Ovary (tissue), 9 donors: ENCODE measurements around the gene MICOS13. TPM values are rescaled to one million over a fixed set of nuclear protein-coding genes. Genes with fewer than 3 reads are reported as not detected.

Experiments
- DNase-seq, 5 donors: peaks; one replicate each; pipeline ENCODE4 v3.0.0-alpha.2; 2019 to 2020
- H3K27ac ChIP-seq, 2 donors: fragments of 200-600 bp; one replicate each; pipeline versions ENCODE4 v1.5.1 to v1.8.0; 2019 to 2022
- H3K27me3 ChIP-seq: fragments of 200-600 bp; one replicate; pipeline ENCODE4 v1.8.0; 2022
- H3K36me3 ChIP-seq: fragments of 200-600 bp; sonication (generic); one replicate; pipeline ENCODE4 v1.5.1; 2019
- H3K4me1 ChIP-seq: one replicate; pipeline ENCODE4 v1.8.1; 2013; ENCODE audit warnings: mild to moderate bottlenecking, moderate library complexity; ENCODE audit not compliant: insufficient read depth
- H3K4me3 ChIP-seq: fragments of 200-600 bp; sonication (generic); one replicate; pipeline ENCODE4 v1.5.1; 2017
- H3K9me3 ChIP-seq, 2 donors: fragments of 200-600 bp in 1 of 2; sonication (generic) in 1 of 2; one replicate each; pipeline versions ENCODE4 v1.5.1 to v1.8.1; 2013 to 2019; ENCODE audit warnings: mild to moderate bottlenecking in 1 of 2, moderate library complexity in 1 of 2
- EP300 ChIP-seq: sonication (generic); formaldehyde crosslinking; IDR thresholded peaks from one replicate; pipeline ENCODE4 v1.6.1; 2017; ENCODE audit warnings: antibody characterized with exemption
- POLR2A ChIP-seq: fragments of 450-650 bp; IDR thresholded peaks from one replicate; pipeline ENCODE4 v1.6.1; 2017; ENCODE audit warnings: antibody characterized with exemption, mild to moderate bottlenecking, moderate library complexity
- WGBS, 3 donors: extraction: QIAGEN DNeasy Blood & Tissue Kit in 1 of 3; methylation state at CpG; one replicate each; pipeline versions ENCODE4 v1.1.5 to v1.1.7; 2013 to 2017; 5-methylcytosine and 5-hydroxymethylcytosine counted together
- intact Hi-C, 4 donors: fragments of 100-400 bp; cut with DNase I; formaldehyde crosslinking; loops; one replicate each; pipeline versions ENCODE4 v1.11.0 to v1.15.1; 2022 to 2023
- polyA plus RNA-seq, 2 donors: library from polyadenylated mRNA; stranded (reverse); fragments of 200-250 nt in 1 of 2; fragments of 350-450 nt in 1 of 2; fragmentation: Illumina TruSeq in 1 of 2; extraction: RNeasy Lipid Tissue Mini Kit (QIAGEN cat#74804) in 1 of 2; gene quantifications; one replicate each; pipeline ENCODE4 v1.2.3, GENCODE V29; 2013 to 2014
- total RNA-seq, 7 donors: library from RNA; depleted of rRNA in 2 of 7; stranded (reverse); fragments of >200 nt in 2 of 7; fragmentation: NEBNext Ultra II Directional in 3 of 7; extraction: Animal tissue kit (Norgen Biotek cat#: 25700) in 3 of 7; gene quantifications; one replicate each; pipeline versions ENCODE4 v1.1.0 to v1.2.4, GENCODE V29; 2016 to 2023
- TF ChIP-seq, protein P1 (sequence below), 3 donors: fragments of 450-650 bp in 2 of 3; fragments of 200-600 bp in 1 of 3; IDR thresholded peaks; one replicate each; pipeline versions ENCODE4 v1.5.1 to v1.8.0; 2016 to 2022; ENCODE audit warnings: antibody characterized with exemption in 3 of 3, mild to moderate bottlenecking in 1 of 3
- donor health status: DM: no; HTN: no; CAD: no; lungs with moderate emphysema.
- donor health status: DM: no; HTN: no; CAD: no.
- donor health status: Bipolar disorder and iron deficiency.
- donor health status: DM: yes; HTN: yes; CAD: no.
- donor health status: DM: no; HTN: no; CAD: no.
- donor health status: DM: yes; HTN: yes; CAD: no.

The MICOS13 gene
- total and polyA plus RNA-seq, 9 donors: 5.2 to 48.7 (median 44.2) TPM

GRCh38 chr19:5696196-5697021 is 16.1 kb upstream of the MICOS13 start:
- Histone ChIP-seq H3K27me3 (no peaks in the 10 kb centered on the region), H3K4me1 (peaks cover 4% of the 10 kb centered on the region), H3K36me3 (no peaks in the 10 kb centered on the region), H3K9me3 (no peaks in the 10 kb centered on the region), H3K27ac (no peak overlapping the region), H3K4me3 (no peak overlapping the region)
- intact Hi-C loops: no loop called here
- TF ChIP-seq, protein P1, sequence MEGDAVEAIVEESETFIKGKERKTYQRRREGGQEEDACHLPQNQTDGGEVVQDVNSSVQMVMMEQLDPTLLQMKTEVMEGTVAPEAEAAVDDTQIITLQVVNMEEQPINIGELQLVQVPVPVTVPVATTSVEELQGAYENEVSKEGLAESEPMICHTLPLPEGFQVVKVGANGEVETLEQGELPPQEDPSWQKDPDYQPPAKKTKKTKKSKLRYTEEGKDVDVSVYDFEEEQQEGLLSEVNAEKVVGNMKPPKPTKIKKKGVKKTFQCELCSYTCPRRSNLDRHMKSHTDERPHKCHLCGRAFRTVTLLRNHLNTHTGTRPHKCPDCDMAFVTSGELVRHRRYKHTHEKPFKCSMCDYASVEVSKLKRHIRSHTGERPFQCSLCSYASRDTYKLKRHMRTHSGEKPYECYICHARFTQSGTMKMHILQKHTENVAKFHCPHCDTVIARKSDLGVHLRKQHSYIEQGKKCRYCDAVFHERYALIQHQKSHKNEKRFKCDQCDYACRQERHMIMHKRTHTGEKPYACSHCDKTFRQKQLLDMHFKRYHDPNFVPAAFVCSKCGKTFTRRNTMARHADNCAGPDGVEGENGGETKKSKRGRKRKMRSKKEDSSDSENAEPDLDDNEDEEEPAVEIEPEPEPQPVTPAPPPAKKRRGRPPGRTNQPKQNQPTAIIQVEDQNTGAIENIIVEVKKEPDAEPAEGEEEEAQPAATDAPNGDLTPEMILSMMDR (IDR thresholded peaks at IDR 0.05): no peak
- TF ChIP-seq POLR2A (no peak), EP300 (no peak)
- whole genome bisulfite sequencing, 3 donors: 75 to 83% (median 81%) methylated on average over 28 to 42 of the region's 42 CpGs
- peak in 2 of 5 donors; percentile 13 to 48 for DNase-seq

GRCh38 chr19:5695649-5696195 is 15.4 kb upstream of the MICOS13 start:
- DNase-seq: peak in 2 of 5 donors; percentile 9 to 46
- intact Hi-C loops: no loop called here
- peaks cover 4% of the 10 kb centered on the region for H3K4me1 ChIP-seq
- H3K27ac ChIP-seq: no peak overlapping the region
- H3K36me3 ChIP-seq: no peaks in the 10 kb centered on the region
- 71 to 82% (median 73%) methylated on average over 25 to 28 of the region's 28 CpGs for whole genome bisulfite sequencing, 3 donors
- H3K9me3 ChIP-seq: no peaks in the 10 kb centered on the region
- no peak for TF ChIP-seq POLR2A
- TF ChIP-seq EP300: no peak
- TF ChIP-seq, protein P1 (IDR thresholded peaks at IDR 0.05): no peak
- no peaks in the 10 kb centered on the region for H3K27me3 ChIP-seq
- no peak overlapping the region for H3K4me3 ChIP-seq

DNA sequence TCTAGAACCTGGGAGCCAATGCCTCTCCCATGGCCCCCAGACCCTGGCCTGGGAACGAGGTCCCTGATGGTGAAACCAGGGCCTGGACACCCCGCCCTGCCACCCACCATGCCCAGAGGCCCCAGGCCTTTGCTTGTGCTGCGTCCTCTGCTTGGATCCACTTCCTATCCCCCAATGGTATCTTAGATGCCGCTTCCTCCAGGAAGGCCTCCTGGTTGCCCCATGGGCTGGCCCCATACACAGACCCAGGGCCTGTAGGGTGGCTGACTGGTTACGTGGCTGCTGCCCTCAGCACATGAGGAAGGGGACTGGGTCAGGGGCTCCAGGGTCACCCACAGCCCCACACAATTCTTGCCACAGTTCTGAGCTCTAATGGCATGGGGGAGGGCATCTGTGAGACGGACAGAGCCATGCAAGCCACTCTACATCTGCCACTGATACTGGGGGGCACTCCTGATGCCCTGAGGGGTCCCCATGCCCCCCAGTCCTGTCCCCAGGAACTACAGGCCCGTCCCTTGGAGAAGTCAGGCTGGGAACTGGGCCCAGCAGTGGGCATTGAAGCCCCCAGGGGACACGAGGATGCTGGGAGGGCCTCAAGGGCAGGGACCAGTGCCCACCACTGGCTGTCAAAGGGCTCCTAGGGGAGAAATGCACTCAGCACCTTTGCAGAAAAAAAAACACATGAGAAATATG is 14.8 kb upstream of the MICOS13 start:
- Histone ChIP-seq H3K9me3 (no peaks in the 10 kb centered on the region), H3K4me1 (peaks cover 4% of the 10 kb centered on the region), H3K27ac (no peak overlapping the region), H3K36me3 (no peaks in the 10 kb centered on the region), H3K4me3 (no peak overlapping the region), H3K27me3 (no peaks in the 10 kb centered on the region)
- TF ChIP-seq EP300: no peak
- TF ChIP-seq, protein P1 (IDR thresholded peaks at IDR 0.05): no peak
- no peak for TF ChIP-seq POLR2A
- peak in 1 of 5 donors; percentile 39 for DNase-seq
- WGBS, 3 donors: 83 to 88% (median 86%) methylated on average over 7 to 8 of the region's 8 CpGs
- intact Hi-C loops: loop anchor here in 1 of 4 donors (5.0 kb wide), 1 partner anchor 648 kb away; no protein-coding TSS in a partner anchor

GRCh38 chr19:5694167-5694955 is 14.0 kb upstream of the MICOS13 start:
- H3K27ac ChIP-seq: no peak overlapping the region

More at GRCh38 chr19:5694167-5694955, 14.0 kb upstream of the MICOS13 start:
- TF ChIP-seq, protein P1 (IDR thresholded peaks at IDR 0.05): no peak
- TF ChIP-seq POLR2A (no peak), EP300 (no peak)
- no peaks in the 10 kb centered on the region for H3K36me3 ChIP-seq
- no peak overlapping the region for H3K4me3 ChIP-seq
- 88 to 91% (median 88%) methylated on average over 42 to 45 of the region's 45 CpGs for WGBS, 3 donors
- intact Hi-C loops: loop anchor here in 1 of 4 donors (5.0 kb wide), 1 partner anchor 647 kb away; no protein-coding TSS in a partner anchor
- H3K27me3 ChIP-seq: no peaks in the 10 kb centered on the region
- H3K9me3 ChIP-seq: no peaks in the 10 kb centered on the region
- peak in 2 of 5 donors; percentile 23 to 39 for DNase-seq
- peaks cover 4% of the 10 kb centered on the region for H3K4me1 ChIP-seq
